ENCODE results near the gene ALX3.

DNA sequence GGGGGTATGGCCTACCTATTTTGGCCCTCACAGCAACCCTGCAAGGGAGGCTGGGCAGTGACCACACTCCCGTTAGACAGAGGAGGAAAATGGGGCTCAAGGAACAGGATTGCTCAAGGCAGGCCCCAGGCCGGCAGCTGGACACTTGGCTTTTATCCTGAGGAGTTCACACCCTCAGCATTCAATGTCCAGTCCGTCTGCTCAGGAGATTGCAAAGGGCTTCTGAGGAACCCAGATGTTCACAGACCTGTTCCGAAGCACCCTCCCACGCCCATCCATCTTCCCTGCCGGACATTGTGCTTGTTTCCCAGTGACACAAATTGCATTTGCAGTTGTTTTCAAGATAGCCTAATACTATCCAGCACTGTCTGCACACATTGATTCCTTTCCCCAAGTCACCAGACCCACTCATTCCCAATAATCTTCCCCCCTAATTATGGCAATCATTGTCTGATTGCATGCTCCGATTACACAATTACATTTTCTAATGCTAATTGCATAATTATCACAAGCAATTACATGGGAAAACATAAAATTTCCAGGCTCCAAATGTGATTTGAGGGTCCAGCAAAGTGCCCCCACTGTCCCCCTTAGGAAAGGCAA is 37.5 kb upstream of the ALX3 start:
- TF ChIP-seq, protein P1, sequence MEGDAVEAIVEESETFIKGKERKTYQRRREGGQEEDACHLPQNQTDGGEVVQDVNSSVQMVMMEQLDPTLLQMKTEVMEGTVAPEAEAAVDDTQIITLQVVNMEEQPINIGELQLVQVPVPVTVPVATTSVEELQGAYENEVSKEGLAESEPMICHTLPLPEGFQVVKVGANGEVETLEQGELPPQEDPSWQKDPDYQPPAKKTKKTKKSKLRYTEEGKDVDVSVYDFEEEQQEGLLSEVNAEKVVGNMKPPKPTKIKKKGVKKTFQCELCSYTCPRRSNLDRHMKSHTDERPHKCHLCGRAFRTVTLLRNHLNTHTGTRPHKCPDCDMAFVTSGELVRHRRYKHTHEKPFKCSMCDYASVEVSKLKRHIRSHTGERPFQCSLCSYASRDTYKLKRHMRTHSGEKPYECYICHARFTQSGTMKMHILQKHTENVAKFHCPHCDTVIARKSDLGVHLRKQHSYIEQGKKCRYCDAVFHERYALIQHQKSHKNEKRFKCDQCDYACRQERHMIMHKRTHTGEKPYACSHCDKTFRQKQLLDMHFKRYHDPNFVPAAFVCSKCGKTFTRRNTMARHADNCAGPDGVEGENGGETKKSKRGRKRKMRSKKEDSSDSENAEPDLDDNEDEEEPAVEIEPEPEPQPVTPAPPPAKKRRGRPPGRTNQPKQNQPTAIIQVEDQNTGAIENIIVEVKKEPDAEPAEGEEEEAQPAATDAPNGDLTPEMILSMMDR (conservative IDR thresholded peaks at IDR 0.05; ENCODE audit: low read length), result no peak
- TF ChIP-seq EZH2phosphoT487 (IDR thresholded peaks at IDR 0.05; ENCODE audit: borderline replicate concordance, low read depth, low read length), result no peak

All from OCI-LY7 (cell line).